Globus pallidus (tissue), 1 donor: ENCODE data around the gene CKS1B.
A peak's percentile ranks its signal among the peaks of the same experiment; 100 is the strongest.
"Not testable (repeated sequence)": the region's sequence is repeated elsewhere in the genome, so short reads cannot be mapped to it uniquely, and the experiment has no call there.

Source experiments
- DNase-seq: peaks from one replicate; pipeline ENCODE4 v3.0.0-alpha.2; 2015; ENCODE audit warnings: low spot score

CKS1B gene

DNA sequence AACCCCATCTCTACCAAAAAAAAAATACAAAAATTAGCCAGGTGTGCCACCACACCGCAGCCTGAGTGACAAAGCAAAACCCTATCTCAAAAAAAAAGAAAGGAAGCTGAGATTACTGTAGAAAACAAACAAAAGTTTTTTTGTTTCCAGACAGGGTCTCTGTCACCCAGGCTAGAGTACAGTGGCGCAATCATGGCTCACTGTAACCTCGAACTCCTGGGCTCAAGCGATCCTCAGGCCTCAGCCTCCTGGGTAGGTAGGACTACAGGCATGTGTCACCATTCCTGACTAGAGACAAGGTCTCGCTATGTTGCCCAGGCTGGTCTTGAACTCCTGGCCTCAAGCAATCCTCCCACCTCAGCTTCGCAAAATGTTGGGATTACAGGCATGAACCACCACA is 10.1 kb upstream of the CKS1B start:
- no peak for DNase-seq

DNA sequence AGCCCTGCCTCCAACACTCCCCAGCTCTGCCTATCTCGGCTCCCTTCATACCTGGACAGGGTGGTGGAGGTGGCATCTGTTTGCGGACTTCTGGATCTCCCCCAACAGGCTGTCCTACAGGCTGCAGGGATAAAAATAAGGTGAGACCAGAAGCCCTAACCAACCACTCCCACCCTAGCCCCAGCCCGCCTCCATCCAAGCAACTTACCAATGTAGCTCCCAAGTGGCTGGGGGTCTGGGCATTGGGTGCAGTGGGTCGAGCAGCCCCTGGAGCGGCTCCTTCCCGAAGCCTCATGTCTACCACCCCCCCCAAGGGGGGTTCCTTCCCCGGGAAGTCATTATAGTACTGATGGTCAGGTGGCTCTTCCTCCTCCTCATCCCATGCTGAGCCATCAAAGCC is 8.4 kb upstream of the CKS1B start:
- DNase-seq, result no peak

DNA sequence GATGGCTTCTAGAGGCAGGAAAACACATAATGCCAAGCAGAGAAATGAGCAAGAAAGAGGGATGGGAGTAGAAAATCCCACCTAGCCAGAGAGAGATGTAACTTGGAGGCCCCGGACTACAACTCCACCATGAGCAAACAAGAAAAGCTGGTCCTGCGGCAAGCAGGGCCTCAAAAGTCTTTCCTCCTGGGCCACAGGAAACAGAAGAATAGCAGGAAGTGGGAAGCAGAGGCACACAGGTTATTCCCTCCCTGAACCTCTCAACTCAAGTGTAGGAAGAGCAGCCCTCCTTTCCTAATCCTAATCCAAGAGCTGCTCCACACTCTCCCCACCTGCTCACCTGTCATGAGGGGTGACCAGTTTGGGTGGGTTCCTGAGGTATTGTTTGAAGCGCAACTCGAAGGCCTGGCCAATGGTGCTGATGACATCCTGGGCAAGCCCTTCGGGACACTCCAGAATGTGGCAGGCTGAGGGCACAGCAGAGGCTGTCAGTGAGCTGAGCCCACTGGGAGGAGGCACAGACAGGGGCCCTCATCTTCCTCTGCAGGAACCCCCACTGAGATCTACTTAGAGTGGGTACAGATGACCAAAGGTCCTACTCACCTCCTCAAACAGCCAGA is 7.0 kb upstream of the CKS1B start:
- DNase-seq, result no peak

DNA sequence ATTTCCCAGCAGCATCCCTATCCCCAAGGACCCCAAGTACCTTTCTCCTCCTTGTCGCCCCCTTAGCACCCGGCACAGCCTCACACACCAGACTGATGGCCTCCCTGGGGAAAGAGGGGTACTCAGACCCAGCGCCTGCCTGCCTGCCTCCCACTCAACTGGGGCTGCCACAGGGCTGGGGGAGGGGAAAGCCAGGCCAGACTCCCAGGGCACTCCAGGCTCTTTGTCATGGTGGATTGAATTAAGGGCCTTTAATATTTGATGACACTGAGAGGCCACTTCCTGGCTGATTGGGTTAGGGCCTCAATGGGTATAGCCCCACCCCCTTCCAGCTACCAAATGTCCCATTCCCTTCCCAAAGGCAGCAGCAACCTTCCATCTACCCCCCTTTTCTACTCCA is 5.8 kb upstream of the CKS1B start:
- no peak for DNase-seq

DNA sequence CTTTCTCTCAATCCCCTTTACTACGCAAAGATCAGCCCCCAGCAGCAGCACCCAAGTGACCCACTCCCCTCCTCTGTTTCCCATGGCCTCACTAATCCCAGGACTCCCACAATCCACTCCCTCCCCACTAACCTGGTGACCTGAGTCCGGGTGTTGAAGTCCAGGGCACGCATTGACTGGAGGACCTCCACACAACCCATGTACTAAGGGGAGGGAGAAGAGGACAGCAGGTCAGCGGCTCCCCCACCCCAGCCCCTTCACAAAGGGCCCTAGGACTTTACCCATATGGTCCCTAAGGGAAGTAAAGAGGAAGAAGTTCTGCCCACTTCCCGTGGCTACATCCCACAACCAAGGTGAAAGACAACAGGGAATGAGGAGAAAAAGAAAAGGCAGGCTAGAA is 5.2 kb upstream of the CKS1B start:
- DNase-seq, result no peak

DNA sequence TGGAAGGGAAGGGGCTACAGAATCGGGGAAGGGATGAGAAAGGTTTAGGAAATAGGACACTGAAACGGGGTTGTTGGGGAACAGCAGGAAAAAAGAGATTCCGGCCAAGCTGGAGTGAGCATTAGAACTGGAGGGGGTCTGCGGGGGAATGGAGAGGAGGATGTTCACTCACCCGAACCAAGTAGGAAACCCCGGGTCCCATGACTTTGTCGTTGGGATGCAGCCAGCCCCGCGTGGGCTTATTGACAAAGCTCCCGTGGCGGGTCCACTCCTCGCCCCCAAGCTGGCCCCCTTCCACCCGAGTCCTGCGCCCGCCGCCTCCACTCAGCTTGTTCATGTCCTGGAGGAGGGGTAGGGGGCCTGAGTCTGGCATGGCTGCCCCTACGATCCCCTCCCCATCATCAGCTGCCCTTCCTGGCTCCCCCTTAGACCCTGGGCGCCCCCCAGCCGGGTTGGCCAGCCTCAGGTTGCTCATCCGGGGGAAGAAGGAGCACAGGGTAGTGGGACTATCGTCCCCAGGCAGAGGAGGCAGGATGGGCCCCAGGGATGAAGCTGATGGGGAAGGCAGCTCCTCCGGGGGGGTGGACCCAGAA is 4.5 kb upstream of the CKS1B start:
- DNase-seq, result no peak

DNA sequence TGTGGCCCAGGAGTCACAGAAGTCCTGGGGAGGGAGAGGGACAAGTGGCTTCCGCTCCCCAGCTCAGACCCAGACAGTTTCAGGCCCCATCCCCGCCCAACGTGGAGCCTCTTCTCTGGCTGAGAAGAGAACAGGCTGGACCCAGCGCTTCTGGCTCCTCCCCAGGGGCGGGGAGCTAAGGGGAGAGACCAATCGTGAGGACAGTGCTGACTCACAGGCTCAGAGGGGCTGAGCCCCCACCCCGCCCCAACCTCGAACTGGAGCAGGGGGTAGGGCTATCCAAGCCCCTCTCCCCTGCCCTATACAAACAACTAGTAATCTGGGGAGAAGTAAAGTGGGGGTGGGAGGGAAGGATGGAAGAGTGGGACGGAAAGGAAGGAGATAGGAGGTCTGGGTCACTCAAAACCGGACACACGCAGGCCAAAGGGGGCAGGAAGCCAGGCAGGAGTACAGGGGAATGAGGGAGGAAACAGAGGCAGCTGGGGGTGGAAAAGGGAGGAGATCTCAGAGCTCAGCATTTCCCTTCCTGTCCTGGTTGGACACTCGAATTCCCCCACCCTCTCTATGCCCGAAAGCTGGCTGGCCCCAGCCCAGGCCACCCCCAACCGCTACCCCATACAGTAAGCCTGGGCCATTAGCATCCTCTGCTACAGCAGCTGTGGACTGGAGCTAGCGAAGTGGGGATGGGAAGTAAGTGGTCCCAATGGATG is 3.7 kb upstream of the CKS1B start, which contains the start of gene SHC1:
Gene SHC1, minus strand, starts transcription at position 117 of the 710 bp plus-strand sequence. CDS start 221 bp downstream, outside the sequence.
- DNase-seq, result peak; percentile 80

DNA sequence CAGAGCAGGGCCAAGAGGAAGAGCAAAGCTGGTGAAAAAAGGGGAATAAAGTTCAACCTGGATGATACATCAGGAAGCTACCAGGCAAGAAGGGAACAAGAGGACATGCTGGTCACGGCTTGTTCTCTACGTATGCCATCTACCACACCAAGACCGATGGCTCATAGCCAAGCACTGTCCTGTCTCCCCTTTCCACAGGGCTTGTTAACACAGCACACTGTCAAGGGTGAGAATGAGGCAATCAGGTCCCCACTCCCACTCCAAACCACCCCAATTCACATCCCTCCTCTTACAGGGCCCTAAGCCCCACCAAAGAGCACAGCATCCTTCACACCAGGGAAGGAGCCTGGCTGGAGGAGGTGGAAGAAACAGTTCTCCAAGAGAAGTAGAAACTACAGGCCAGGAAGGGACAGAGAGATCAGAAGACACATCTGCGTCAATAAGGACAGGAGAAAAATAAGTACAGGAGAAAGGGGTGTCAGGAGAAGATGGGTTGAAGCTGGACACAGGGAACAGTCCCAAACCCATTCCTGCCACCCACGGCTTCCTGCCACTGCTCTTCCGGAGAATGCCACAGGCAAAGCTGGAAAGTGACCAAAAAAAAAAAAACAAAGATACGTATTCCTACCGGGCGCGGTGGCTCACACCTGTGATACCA is 3.0 kb upstream of the CKS1B start:
- no peak for DNase-seq

DNA sequence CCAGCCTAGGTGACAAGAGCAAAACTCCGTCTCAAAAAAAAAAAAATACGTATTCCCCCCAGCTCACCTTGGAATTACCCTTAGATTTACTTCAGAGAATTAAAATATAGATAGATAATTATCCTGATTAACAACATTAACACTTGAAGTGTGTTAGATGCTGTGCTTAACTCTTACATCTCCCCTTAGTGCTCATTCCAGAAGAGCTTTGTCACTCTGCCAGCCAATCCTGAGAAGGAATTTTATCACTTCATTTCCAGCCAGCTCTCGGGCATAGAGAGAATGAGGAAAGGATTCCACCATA is 2.3 kb upstream of the CKS1B start:
- no peak for DNase-seq

DNA sequence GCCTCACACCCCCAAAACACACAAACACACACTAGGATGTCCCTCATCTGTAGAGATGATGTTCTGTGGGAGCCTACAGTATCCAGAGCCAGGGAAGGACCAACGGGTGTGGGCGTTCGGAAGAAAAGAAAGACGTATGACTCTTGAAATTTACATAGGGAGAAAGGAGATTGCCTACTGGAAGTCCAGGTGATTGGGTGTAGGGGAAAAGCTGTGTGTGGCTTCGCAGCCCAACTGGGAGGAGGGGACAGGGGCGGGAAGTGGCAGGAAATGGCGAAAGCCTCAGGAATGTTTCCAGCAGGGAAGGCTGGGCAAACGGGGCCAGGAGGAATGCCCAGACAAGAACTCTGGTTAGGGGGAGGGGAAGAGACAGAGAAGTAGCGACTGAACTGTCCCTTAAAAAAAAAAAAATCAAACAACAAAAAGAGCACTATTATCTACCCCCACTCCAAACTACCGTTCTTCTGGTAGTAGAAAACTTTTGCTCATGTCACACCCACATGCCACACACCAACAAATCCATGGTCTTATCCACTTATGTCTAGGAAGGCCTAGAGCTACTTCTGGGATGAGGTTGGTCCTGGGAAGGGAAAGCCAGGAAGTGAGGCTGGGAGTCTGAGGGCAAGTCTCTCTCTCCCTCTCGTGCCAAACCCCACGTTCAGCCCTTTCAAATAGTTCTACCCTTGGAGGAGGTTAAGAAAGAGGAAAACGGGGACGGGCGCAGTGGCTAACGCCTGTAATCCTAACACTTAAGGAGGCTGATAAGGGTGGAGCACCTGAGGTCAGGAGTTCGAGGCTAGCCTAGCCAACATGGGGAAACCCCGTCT is 1.8 kb upstream of the CKS1B start:
- DNase-seq, result peak; percentile 41

DNA sequence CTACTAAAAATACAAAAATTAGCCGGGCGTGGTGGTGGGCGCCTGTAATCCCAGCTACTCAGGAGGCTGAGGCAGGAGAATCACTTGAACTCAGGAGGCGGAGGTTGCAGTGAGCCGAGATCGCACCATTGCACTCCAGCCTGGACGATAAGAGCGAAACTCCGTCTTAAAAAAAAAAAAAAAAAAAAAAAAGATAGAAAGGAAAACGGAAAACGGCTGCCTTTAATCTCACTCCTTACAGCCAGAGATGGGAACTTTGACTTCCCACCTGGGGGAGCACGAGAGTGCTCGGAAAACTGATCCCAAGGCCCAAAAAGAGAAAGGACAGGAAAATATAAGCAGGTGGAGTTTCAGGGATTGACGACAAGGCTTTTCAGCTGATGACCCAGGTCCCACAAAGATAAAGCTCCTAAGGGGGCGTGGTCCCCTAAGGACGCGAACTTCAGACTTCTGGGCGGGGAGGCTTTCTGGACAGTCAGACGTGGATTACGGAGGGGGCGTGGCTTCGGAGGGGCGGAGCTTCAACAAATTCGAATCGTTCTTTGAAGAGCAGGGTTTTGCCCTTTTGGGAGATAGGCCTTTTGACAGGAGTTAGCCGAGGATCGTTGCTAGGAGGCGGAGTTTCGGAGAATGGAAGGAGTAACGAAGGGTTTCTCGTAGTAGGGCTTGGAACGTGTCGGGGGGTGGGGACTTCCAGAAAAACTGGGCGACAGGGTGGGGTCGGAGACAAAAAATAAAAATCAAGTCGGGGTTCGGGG is 958 bp upstream of the CKS1B start:
- DNase-seq, result peak; percentile 85

DNA sequence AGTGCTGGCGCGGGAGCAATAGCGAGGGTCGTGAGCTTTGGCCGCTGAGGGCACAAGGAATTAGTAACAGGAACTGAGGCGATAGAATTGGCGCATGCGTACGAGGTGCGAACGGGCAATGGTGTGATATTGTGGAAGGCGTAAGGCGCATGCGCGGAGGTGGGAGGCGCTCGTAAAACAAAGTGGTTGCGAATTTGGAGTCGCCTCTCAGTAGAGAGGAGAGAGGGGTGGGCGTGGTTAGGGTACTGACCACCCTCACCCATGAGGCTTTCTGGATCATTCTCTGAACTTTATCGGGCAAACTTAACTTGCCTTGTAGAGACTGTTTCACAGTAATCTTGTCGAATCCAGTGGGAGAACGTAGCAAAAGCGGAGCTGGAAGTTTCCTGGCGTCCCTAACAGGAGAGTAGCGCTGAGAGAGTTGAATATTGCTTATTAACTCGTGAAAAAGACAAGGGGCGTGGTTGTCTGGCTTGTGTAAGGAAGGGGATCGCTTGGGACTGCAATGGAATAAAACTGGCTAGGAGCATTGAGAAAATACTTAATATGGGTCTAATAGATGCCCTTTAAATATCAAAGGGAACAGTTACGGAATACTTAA is 427 bp downstream of the CKS1B start:
- DNase-seq, result peak; percentile 93

DNA sequence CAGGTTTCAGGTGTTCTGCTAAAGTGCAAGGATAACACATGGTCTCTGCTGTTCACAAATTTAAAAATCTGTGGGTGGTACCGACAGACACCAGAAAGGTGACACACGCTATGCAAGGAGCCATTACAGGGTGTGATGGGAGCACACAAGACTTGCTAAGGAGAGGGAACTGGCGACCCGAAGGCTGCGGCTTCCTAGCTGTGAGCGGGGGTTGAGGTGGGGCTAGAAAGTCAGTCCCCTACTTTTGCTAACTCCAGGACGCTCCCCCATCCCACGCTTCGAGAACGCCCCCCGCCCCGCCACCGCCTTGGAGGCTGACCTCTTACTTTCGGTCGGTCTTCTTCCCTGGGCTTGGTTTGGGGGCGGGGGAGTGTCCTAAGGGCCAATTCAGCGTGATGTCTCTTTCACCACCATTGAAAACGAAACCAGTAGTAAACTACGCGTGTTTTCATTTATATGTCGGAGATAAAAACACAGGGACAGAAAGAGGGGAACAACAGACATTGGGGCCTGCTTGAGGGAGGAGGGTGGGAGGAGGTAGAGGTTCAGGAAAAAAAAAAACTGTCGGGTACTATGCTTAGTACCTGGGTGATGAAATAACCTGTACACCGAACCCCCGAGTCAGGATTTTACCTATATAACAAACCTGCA is 1.1 kb downstream of the CKS1B start:
- DNase-seq, result no peak

DNA sequence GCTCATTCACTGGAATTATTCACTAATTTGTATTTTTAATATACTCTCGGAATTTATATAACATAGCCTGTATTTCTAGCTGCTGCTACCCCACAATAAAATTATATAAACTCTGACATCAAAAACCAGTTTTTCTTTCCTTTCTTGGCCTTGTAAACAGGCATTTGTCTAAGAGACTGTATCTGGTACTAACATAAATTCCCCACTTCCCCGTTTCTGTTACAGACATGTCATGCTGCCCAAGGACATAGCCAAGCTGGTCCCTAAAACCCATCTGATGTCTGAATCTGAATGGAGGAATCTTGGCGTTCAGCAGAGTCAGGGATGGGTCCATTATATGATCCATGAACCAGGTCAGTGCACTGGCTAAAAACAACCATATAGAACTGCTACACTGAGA is 3.3 kb downstream of the CKS1B start:
- DNase-seq, result not testable (repeated sequence)

DNA sequence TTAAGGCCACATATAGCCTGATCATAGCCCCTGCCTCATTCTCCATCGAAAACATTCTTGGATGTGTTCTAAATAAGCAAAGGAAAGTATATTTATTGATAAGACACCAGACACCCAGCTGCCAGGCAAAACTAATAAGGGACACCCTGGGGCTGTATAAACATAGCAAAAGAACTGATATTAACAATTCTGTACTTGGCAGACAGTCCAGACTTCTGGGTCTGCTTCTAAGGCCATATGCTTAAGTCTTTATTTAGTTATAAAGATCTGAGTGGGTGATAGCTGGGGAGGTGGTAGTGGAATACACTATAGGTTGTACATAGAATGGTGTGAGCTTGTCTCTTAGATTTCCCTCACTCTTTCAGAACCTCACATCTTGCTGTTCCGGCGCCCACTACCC is 3.9 kb downstream of the CKS1B start:
- DNase-seq, result no peak

DNA sequence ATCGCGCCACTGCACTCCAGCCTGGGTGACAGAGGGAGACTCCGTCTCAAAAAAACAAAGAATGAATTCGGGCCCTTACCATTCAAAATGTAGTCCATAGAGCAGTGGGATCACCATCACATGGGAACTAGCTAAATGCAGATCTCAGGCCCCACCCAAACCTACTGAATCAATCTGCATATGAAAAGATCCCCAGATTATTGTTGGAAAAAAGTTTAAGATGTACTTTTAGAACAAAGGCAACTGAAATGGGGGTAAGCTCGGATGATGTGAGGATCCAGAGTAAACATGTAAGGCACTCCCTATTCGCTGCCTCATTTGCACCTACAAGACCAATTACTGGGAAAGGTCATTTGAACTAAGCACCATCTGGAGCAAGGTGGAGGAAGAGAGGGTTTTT is 7.9 kb downstream of the CKS1B start:
- DNase-seq, result no peak

DNA sequence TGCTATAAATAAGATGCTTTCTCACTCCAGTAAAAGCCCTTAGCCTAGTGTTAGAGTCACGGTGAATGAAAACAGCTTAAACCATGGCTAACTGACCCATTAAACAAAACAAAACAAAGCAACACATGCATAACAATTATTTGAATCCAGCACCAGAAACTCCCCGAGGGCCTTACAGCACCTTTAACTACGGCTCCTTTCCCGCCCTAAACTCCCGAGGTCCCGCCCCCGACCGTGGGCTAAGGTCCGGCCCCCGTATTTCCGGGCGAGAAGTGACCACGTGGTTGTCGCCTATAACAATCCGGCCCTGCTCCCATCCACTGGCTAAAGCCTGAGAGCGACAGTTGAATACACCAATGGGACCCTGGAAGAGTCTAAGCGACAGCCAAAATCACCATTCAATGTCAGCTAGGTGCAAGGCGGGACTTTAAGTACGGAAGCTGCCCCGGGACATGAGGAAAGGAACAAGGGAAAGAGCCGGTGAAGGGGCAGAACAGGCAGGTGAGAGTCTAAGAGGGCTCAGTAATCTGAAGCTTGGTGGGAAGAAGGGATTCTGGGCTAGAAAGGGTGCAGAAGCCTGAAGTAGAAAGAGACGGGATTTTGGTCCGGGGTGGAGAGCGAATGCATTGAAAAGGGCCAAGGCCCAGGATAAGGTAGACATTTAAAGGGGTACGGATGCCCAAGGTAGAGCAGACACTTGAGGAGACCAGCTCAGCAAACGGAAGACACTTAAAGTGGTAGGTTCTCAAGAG is 8.6 kb downstream of the CKS1B start, which contains the start of gene FLAD1:
Gene FLAD1, plus strand, starts transcription at position 448 of the 752 bp plus-strand sequence. CDS start 351 bp downstream, outside the sequence.
- DNase-seq, result peak; percentile 98

DNA sequence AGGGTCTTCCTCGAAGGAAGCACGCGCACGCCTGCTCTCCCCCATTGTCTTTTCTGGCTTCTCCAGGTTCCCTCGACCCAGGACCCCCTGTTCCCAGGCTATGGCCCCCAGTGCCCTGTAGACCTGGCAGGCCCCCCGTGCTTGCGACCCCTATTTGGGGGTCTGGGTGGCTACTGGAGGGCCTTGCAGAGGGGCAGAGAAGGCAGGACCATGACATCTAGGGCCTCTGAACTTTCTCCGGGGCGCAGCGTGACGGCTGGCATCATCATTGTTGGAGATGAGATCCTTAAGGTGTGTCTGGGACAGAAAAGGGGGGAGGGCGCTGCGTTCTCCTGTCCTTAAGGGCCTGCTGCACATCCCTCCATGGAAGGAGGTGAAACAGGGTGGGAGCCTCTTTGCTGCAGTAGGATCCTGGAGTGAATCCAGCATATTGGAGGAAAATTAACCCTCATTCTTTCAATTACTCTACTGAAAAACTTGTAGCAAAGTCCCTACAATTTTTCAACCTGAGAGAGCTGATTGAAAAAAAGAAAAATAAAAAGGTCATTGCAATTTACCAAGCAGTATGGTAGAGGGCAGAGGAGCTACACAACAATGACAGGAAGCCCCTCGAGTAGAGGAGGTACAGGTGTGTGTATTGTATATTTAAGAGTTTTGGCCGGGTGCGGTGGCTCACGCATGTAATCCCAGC is 9.4 kb downstream of the CKS1B start:
- no peak for DNase-seq

DNA sequence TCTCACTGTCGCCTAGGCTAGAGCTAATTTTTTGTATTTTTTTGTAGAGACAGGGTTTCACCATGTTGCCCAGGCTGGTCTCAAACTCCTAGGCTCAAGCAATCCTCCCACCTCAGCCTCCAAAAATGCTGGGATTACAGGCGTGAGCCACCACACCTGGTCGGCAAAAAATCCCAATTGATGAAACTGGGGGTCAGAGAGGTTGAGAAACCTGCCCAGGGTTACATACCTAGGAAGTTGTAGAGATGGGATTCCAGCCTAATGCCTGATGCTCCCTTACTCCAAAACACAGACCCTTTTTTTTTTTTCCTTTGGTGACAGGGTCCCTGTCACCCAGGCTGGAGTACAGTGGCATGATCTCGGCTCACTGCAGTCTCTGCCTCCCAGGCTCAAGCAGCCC is 12.3 kb downstream of the CKS1B start:
- not testable (repeated sequence) for DNase-seq
